Activated T-cell treated with anti-CD3 and anti-CD28 coated beads for 1 hour (primary cell): ENCODE data around the gene PTTG1IP.

ENCODE experiments used
- DNase-seq: peaks from one replicate; pipeline ENCODE4 v3.0.0-alpha.2; 2020; ENCODE audit warnings: low read depth

The PTTG1IP gene

DNA sequence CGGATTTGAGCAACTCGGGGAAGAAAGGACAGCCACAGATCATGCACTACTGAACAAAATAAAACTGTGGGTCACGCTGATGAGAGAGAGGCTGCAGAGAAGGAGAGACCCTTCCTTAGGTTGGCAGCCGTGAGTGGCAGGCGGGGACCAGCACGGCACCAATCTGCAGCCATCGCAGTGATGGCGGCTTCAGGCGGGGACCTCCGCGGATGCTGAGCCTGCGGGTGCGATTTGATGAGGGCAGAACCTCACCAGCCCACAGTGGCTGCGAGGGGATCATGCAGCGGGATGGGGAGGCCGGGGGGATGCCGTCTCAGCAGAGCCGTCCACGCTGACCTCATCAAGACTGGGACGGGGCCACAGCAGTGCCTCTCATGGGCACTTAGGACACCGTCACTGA lies 35.4 kb upstream of the PTTG1IP start:
- DNase-seq, result no peak

DNA sequence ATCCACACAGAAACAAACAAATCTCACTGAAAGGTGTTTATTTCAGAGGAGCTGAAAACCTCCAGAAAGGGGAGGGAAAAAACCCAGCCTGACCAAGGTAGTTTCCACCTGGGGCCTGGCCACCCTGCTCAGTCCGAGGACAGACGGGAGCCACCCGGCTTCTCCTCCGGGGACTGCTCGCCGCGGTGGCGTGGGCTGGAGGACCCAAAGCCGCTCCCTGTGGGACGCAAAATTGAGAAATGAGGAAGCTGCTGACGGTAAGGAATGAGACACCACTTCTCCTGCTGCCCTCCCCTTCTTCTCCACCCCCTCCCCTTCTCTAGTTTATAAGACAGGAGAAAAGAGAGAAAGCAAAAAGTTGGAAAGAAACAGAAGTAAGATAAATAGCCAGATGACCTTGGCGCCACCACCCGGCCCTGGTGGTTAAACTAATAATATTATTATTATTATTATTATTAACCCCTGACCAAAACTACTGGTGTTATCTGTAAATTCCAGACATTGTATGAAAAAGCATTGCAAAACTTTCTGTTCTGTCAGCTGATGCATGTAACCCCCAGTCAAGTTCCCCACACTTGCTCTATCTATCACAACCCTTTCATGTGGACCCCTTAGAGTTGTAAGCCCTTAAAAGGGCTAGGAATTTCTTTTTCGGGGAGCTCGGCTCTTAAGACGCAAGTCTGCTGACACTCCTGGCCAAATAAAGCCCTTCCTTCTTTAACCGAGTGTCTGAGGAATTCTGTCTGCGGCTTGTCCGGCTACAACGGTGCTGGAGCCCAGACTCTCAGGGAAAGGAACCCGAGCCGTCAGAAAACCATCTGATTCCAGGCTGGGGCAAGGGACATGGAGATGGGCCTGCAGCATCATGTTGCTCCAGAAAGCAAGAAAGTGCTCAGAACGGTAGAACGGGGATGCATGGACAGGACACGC lies 34.7 kb upstream of the PTTG1IP start:
- DNase-seq, result no peak

DNA sequence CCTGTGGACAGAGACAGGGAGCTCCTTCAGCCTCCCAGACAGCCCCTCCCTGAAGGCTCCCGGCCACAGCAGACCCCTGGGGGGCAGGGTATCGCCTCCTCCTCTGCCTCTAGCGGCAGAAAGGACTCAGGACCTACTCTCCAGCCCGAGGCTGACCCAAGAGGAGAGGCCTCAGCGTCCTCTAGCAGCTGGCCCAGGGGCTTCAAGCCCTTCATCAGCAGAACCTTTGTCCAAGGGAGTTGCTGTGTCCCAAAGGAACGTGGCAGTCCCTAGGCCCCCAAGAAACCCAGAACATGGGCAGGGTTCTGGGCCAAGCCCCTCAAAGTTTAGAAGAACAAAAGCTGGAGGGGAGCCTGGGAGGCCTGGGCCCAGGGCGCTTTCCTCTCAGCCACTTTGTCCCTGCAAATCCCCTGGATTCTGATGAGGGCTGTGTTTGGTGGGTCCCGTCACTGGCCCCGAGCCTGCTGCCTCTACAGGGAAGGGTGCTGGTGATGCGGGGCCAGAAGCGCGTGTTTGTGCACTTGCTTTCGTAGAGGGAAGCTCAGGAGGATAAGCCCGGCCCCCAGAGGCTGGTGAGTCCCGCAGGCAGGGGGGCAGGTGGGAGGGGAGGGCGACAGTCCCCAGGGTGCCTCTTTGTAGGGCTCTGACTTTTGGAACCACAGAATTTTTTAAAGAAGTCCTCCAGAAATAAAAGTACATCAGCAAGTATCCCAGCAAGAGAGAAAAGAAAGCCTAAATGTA lies 33.9 kb upstream of the PTTG1IP start:
- no peak for DNase-seq

DNA sequence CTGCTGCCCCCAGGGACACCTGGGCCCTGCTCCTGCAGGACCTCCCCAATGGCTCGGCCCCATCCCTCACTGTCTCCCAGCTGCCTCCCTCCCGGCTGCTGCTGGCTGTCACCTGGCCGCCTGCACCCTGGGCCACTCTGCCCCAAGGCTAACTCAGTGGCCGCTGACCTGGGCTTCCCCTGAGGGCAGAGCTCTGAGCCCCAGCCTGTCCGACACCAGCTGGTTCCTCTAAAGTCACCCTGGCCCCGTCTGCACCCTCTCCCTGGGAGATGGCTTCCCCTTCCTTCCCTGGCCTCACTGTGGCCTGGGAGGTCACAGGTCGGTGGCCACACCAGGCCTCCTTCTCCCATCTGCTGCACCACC lies 32.2 kb upstream of the PTTG1IP start:
- DNase-seq, result no peak

DNA sequence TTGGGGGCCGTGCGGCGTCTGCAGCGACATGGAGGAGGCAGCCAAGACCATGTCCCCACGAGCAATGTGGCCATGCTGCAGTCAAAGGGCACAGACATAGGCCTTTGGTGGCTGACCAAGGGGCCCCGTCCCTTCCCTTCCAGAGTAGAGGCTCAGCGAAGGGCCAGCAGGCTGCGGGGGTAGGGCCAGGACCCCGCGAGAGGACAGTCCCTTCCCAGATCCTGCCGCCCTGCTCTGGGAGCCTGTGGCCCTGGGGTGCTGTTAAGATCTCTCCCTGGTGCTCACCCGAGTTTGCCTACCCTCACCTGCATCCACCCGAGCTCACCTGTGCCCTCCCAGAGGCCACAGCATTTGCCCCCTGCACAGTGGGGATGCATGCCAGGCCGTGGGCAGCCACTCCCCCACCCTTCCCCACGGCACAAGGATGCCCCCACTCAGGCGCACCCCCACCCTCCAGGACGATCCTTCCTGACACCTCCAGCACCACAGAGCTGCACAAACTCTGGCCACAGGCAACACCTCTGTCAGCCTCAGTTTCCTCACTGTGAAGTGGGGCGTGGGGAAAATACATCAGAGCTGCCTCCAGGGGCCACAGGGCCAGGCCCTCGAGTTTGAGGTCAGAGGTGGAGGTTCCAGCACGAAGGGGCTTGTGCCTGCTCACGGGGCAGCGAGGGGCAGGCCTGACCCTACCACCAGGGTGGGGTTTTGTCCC lies 31.7 kb upstream of the PTTG1IP start:
- no peak for DNase-seq

DNA sequence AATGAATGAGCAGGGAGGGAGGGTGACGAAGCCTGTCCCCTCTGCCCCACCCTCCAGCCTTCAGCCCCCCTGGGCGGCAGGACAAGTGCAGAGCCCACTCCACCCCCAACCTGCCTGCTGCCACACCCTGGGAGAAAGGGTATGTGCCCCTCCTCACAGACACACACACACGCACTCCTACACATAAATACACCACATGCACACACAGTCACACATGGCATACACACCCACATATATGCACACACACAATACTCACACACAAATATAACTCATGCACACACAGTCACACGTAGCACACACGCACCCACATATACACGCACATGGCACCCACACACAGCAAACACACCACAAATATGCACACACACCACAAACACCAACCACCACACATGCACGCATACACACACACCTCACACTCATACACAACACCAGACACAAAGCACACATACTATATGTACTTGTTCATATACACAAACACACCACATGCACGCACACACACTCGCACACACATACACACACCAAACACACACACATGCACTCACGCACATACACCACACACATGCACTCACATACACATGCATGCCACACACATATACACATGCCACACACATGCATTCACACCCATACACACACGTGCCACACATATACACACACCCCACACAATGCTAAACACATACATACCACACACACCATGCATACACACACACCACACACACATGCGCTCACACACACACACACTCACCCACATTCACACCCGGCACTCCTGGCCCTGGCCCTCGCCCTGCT lies 30.8 kb upstream of the PTTG1IP start:
- DNase-seq, result no peak

DNA sequence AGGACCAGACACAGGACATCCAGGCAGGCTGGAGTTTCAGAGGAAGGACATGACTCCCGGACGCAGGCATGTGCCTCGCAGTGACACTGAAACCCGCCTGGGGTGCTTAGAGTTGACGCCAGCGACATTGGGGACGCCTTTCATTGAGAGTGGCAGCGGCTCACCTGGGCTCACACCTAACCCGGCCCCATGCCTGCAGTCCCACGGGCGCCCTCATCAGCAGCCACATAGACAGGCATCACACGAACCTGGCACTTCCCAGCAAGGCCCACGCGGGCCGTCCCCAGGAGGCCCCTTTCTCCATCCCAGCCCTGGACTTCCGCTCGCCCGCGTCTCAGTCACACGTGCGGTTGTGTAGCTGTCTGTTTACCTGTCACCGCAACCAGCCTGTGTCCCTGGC lies 30.2 kb upstream of the PTTG1IP start:
- no peak for DNase-seq

DNA sequence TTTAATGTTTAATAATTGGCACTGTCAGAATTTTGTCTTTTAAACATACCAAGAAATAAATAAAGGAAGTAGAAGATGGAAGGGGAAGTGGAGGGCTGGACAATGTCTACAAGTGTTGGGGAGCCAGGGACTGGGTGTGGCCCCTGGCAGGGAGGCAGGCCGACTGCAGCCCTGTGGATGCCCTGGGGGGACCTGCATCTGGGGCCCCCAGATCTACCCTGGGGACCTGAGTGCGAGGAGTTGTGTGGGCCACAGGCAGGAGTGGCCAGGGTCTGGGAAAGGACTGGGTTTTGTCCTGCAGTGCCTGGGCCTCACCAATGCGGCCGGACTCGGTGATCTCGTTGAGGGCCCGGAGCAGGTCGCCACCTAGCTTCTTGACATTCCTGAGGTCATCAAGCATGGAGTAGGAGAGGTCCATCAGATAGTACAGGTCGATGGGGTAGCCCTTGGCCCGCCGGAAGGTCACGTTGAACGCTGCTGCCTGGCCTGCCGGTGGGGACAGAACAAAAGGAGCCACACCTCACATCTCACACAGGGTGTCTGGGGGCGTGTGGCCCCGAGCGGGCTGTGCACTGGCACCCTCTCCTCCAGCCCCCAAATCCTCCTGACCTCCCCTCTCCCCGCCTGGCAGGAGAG lies 29.7 kb upstream of the PTTG1IP start:
- no peak for DNase-seq

DNA sequence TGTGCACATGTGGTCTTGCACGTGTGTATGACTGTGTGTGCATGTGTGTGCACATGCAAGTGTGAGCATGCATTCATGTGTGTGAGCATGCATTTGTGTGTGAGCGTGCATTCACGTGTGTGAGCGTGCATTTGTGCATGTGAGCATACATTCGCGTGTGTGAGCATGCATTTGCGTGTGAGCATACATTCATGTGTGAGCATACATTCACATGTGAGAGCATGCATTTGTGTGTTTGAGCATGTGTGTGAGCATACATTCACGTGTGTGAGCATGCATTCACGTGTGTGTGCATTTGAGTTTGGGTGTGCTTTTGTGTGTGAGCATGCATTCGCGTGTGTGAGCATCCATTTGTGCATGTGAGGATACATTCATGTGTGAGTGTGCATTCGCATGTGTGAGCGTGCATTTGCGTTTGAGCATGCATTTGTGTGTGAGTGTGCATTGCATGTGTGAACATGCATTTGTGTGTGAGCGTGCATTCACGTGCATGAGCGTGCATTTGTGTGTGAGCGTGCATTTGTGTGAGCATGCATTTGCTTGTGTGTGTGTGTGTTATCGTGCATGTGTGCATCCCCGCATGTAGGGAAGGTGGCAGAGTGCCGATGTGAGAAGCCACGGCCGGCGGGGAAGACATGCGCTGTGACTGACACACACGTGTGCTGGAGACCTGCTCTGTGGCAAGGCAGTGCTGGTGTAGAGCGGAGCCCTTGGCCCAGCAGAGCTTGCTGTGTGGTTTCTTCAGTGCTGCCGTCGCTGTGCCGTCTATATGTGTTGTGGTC lies 29.0 kb upstream of the PTTG1IP start:
- DNase-seq, result no peak

DNA sequence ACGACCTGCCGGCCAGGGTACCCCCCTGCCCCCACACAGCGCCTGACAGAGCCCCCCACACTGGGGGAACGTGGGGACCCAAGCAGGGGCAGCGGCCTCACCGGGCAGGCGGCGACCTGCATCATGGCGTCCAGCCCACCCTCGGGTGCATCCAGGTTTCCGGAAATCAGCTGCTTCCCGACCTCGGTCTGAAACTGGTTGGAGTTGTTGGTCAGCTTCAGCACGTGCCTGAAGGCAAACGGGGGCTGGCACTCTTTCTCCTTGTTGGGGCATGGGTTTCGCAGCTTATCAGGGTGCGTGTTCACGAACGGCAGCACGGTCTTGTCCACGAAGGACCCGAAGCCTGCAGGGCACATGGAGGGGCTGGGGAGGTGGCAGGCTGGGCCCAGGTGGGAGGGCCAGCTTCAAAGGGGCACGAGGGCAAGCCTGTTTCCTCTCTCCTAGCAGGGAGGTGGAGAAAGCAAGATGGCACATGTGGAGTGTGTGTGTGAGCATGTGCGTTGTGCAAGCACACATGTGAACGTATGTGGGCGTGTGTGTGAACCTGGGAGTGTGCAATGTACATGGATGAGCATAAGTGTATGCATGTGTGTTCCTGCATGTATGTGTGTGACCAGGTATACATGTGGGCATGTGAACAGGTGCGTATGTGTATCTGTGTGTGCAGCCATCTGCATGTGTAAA lies 28.0 kb upstream of the PTTG1IP start:
- DNase-seq, result no peak

DNA sequence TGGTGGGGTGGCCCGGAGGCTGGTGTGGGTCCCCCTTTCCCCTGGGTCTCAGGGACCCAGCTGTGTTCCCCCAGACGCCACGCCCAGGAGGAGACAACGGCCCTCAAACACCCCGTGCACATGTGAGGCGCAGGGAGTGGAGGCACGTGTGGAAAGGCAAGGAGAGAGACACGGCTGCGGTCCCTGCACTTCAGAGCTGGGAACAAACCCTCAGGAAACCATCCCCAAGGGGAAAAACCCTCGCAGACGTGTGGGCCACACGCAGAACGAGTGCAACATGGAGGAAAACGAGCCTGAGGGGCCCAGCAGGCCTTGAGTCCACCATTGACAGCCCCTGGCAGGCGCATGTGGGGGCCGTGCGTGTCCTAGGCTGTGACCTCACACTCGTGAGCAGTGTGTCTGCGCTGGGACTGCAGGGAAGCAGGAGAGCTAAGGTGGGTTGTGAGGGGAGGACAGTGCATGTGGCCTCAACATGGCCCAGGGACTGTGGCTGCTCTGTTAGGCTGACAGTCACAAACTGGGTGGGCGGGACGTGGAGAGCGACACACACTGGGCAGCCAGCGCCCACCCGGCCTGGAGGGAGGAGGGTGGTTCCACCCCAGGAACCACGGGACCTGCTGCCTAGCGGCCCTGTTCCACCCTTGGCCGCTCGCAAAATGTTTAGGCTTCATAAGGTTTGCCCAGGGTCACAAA lies 27.2 kb upstream of the PTTG1IP start:
- no peak for DNase-seq

DNA sequence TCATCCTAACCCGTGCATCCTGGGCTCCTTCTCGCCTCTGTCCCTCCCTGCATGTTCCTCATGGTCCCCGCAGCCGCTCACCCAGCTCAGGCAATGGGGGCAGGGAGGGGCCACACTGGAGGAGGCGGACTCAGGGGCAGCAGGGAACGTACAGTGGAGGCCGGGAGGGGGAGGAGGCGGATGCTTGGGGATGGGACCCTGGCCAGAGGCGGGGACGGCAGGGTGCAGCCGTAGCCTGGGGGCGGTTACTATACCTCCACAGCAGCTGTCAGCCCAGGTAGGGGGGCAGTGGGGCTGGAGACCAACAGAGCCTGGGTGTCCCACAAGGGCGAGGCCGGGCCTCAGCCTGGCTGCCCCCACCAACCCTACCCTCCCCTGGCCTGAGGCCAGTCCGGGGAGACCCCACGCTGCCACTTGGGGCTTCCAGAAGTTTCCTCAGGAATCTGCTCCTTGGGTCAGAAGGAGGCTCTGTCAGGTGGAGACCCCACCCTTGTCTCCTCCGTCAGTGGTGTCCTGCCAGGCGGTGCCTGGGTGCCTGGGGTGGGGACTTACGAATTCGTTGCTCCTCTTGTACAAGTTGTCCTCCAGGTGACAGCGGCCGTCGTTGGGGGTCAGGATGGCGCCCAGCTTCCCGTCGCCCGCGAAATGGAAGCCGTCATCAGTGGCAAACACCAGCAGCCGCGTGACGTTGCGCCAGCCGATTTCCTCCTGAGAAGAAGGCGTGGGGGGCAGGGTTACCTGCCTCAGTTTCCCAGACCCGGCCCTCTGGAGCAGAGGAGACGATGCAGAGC lies 26.5 kb upstream of the PTTG1IP start:
- DNase-seq, result no peak

DNA sequence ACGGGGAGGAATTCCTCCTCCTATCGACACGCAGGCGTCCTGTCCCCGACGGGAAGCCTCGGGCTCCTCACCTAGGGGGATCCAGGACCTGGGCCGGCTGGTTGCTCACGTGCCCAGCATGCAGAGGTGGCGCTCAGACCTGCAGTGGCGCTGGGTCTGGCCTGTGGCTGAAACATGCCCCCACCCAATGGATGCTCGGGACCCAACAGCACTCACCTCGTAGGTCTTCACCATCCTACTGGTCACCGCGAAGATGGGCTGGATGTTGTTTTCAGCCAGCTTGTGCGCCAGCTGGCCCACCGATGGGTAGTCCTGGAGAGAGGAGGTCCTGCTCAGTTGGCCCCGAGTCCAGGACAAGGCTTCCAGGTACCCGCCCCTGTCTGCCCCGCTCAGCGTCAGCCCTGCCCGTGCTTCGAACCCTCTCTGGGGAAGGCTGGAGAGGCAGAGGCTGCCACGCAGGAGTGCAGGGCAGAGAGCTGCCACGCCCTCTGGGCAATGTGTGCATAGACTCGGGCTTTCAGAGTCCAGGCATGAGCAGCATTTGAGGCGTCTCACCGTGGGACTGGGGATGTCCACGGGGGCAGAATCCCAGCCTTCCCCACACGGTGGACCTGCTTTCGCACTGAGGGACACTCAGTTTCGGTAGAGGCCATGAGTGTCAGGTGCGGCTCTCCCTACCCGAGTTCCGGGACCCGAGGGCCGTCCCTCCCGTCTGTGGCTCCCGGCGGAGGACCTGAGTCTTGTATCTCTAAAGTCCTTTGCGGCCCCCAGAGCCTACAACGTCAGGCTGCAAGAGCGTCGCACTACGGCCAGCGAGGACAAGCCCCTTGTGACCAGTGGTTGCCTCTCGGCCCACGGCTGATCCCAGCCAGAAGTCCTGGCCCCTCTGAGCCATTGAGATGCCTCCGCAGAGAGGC lies 25.6 kb upstream of the PTTG1IP start:
- no peak for DNase-seq

DNA sequence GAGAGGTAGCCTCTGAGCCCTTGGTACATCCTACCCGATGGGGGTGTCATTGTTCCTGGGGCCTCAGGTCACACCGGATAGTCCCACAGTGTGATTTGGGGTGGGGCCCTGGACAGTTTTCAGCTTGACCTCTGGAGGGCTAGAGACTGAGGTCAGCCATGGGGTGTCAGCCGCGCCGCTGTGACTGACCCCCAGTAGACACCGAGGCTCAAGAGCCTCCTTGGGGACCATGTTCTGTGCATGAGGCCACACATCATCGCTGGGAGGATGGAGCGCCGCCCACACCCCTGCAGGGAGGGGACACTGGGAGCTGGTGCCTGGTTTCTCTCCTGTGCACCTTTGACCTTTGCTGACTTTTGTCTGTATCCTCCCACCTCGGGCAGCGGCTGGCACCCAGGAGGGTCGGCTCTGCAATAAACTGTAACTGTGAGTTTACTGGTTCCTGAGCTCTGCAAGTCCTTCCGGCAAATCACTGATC lies 24.6 kb upstream of the PTTG1IP start:
- DNase-seq, result no peak

DNA sequence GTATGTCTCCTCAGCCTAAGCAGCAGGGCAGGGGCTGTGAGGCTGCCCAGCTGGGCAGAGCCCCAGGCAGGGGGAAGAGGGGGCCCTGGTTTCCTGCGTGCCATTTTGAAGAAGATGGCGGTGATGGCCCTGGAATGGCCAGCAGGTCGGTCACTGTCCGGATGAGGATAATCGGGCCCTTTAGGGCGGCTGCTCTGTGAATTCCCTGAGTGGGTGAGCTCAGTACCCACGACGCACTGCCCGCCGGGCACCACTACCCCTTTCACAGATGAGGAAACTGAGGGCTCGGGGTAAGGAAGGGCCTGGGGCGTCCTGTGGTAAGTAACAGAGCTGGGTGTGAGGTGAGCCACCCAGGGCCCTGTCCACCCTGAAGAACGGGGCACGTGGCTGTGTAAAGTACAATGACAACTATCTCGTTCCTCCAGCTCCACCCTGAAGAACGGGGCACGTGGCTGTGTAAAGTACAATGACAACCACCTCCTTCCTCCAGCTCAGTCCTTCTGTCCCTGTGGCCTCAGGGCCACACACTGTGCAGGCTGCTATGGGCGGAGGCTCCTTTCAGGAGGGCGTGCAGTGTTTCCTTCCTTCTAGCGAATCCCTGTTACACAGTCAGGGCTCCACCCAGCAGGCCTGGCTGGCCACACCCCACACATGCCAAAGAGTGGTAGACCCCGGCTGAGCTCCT lies 24.0 kb upstream of the PTTG1IP start:
- DNase-seq, result no peak

DNA sequence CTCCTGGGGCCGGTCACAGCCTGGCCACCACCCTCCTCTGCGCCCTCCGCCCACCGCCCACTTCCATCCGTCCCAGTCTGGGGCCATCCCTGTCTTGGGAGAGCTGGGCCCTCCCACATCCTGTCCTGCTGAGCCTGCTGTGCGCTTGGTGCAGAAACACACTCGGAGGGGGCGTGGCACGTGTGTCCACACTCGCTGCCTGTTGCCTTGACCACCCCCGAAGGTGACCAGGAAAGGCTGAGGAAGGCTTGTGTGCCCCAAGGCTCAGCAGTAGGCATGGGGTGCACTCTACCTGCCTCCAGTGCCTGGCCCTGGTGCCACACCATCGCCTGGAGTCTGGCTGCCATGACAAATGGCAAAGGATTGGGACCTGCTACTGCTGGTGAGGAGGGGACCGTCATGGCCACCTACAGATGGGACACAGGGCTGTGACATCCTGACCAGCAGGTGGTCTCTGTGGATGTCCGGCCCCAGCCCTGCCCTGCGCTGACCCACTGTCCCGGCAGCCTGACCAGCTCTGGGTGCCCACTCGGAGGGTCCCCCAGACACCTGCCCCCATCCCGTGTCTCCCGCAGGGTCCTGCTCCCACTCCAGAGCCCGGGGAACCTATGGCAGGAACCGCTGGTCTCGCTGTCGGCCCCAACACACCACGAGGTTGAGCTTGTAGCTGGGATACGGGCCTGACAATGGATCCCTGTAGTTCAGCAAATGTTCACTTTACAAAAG lies 23.2 kb upstream of the PTTG1IP start:
- no peak for DNase-seq
